Activated CD4-positive, alpha-beta T cell treated with anti-CD3 and anti-CD28 coated beads for 4 hours (primary cell): ENCODE data around the gene PFKL.
"Not testable (repeated sequence)": the region's sequence is repeated elsewhere in the genome, so short reads cannot be mapped to it uniquely, and the experiment has no call there.

Experiments
- DNase-seq, 2 donors: peaks; one replicate each; pipeline ENCODE4 v3.0.0-alpha.2; 2020

The PFKL gene

GRCh38 chr21:44279354-44280260 is 20.2 kb upstream of the PFKL start:
- no peak for DNase-seq

- DNase-seq = no peak
These were observed 18.1 kb upstream of the PFKL start for GRCh38 chr21:44281801-44282200.

- no peak for DNase-seq
These were observed 17.5 kb upstream of the PFKL start for GRCh38 chr21:44282370-44282769.

- DNase-seq = not testable (repeated sequence)
These were observed 16.6 kb upstream of the PFKL start for GRCh38 chr21:44283211-44283785.

- DNase-seq = no peak
These were observed 15.9 kb upstream of the PFKL start for GRCh38 chr21:44283948-44284347.

GRCh38 chr21:44285138-44285992 is 14.5 kb upstream of the PFKL start, which contains the start of gene AIRE:
AIRE (plus strand) TSS chr21:44285876; CDS start chr21:44286007, 131 bp downstream.
- no peak for DNase-seq

- no peak for DNase-seq
These were observed 13.7 kb upstream of the PFKL start for GRCh38 chr21:44286086-44286715.

GRCh38 chr21:44286716-44287632 is 12.9 kb upstream of the PFKL start:
- DNase-seq = no peak

GRCh38 chr21:44288251-44289110 is 11.4 kb upstream of the PFKL start:
- DNase-seq = no peak

GRCh38 chr21:44289381-44290010 is 10.4 kb upstream of the PFKL start:
- no peak for DNase-seq

- DNase-seq = no peak
These were observed 9.4 kb upstream of the PFKL start for GRCh38 chr21:44290327-44291077.

GRCh38 chr21:44291078-44291935 is 8.5 kb upstream of the PFKL start:
- DNase-seq = no peak

- no peak for DNase-seq
These were observed 7.7 kb upstream of the PFKL start for GRCh38 chr21:44291936-44292811.

- DNase-seq = no peak
These were observed 7.0 kb upstream of the PFKL start for GRCh38 chr21:44292812-44293195.

GRCh38 chr21:44293551-44294231 is 6.2 kb upstream of the PFKL start:
- DNase-seq = peak; percentile 25 to 53

- no peak for DNase-seq
These were observed 5.3 kb upstream of the PFKL start for GRCh38 chr21:44294391-44295162.
